BJ (cell line): ENCODE results near the gene PLA2G2A. TPM values are rescaled to one million over a fixed set of nuclear protein-coding genes. Genes with fewer than 3 reads are reported as not detected.

Experiments
- CTCF ChIA-PET: fragments of 350-600 bp; formaldehyde crosslinking; extraction: SDS; loops from one replicate; lab custom pipeline; 2021; ENCODE audit warnings: antibody characterized with exemption, inconsistent platforms; lab: Yijun Ruan, JAX
- POLR2A ChIA-PET: fragments of 300-600 bp; sonication (Branson Sonifier 250); formaldehyde crosslinking; extraction: SDS; loops from one replicate; lab custom pipeline; 2021; ENCODE audit warnings: antibody characterized with exemption; lab: Charles Lee
- DNase-seq: peaks from one replicate; pipeline ENCODE4 v3.0.0-alpha.2; 2011; ENCODE audit warnings: low read depth
- H3K27me3 ChIP-seq: 2 replicates; pipeline ENCODE4 v1.6.0; 2011; ENCODE audit warnings: low read length; ENCODE audit not compliant: control insufficient read depth, insufficient read depth
- H3K36me3 ChIP-seq: 2 replicates; pipeline ENCODE4 v1.5.1; 2011; ENCODE audit warnings: low read length; ENCODE audit not compliant: control insufficient read depth, insufficient read depth
- H3K4me3 ChIP-seq: 2 replicates; pipeline ENCODE4 v1.5.1; 2011; ENCODE audit warnings: low read depth, mild to moderate bottlenecking, control low read depth, low read length
- polyA plus RNA-seq: library from polyadenylated mRNA; depleted of rRNA; stranded (reverse); fragments of >200 nt; gene quantifications from 2 replicates; pipeline ENCODE4 v1.2.3, GENCODE V29; 2011
- TF ChIP-seq, protein P1 (sequence below): IDR thresholded peaks from 2 replicates; pipeline ENCODE4 v1.5.1; 2011; ENCODE audit warnings: low read depth, mild to moderate bottlenecking, control low read depth, inconsistent platforms, low read length, moderate library complexity; ENCODE audit not compliant: insufficient read depth

The PLA2G2A gene
- polyA plus RNA-seq, 1 experiment: not detected

DNA sequence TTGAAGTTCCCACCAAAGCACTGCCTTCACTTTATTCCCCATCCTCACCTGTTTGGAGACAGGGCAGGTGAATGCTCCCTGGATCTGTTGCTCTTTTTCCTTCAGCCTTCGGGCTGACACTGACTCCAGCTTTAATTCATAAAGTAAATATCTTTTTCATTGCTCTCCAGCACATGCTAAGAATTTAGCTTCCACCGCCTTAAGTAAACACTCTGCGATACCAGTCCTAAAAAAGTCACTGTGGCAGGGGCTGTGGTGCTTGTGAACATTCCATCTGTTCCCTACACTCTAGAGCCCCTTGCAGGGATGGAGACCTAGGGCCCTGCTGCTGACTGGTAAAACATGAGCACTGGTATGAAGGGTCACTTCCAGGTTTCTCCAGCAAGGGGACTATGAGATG is 896 bp upstream of the PLA2G2A start:
- H3K27me3 ChIP-seq: no peaks in the 10 kb centered on the region; the same call in 1 of the 2 replicates
- no peak for DNase-seq
- CTCF ChIA-PET: interaction anchor here (0.6 to 1.1 kb wide), 3 partner anchors 167 to 215 kb away, joined by 3 read pairs; no protein-coding TSS in a partner anchor
- H3K36me3 ChIP-seq: no peaks in the 10 kb centered on the region
- TF ChIP-seq, protein P1, sequence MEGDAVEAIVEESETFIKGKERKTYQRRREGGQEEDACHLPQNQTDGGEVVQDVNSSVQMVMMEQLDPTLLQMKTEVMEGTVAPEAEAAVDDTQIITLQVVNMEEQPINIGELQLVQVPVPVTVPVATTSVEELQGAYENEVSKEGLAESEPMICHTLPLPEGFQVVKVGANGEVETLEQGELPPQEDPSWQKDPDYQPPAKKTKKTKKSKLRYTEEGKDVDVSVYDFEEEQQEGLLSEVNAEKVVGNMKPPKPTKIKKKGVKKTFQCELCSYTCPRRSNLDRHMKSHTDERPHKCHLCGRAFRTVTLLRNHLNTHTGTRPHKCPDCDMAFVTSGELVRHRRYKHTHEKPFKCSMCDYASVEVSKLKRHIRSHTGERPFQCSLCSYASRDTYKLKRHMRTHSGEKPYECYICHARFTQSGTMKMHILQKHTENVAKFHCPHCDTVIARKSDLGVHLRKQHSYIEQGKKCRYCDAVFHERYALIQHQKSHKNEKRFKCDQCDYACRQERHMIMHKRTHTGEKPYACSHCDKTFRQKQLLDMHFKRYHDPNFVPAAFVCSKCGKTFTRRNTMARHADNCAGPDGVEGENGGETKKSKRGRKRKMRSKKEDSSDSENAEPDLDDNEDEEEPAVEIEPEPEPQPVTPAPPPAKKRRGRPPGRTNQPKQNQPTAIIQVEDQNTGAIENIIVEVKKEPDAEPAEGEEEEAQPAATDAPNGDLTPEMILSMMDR: no peak
- POLR2A ChIA-PET: no interaction called here
- H3K4me3 ChIP-seq: no peak overlapping the region

DNA sequence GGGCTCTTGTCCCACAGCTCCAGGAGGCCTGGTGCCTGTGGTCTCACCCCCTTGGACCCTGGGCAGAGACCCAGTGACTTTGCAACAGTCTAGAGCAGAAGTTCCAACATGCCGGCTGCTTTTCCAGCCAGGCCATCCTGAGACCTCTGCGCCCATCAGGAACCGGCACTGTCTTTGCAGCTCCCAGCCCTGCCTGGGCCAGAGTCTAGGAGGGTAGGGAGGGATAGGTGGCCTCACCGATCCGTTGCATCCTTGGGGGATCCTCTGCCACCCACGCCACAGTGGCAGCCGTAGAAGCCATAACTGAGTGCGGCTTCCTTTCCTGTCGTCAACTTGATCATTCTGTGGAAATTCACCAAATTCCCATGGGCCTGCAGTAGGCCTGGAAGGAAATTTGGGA is 1.3 kb downstream of the PLA2G2A start:
- ChIA-PET CTCF (interaction anchor here (0.7 to 6.8 kb wide), 3 partner anchors 88 to 216 kb away, joined by 4 to 77 read pairs (median 62); no protein-coding TSS in a partner anchor), POLR2A (no interaction called here)
- no peak for DNase-seq
- TF ChIP-seq, protein P1: no peak
- no peak overlapping the region for H3K4me3 ChIP-seq
- no peaks in the 10 kb centered on the region; the same call in 1 of the 2 replicates for H3K27me3 ChIP-seq
- H3K36me3 ChIP-seq: no peaks in the 10 kb centered on the region

DNA sequence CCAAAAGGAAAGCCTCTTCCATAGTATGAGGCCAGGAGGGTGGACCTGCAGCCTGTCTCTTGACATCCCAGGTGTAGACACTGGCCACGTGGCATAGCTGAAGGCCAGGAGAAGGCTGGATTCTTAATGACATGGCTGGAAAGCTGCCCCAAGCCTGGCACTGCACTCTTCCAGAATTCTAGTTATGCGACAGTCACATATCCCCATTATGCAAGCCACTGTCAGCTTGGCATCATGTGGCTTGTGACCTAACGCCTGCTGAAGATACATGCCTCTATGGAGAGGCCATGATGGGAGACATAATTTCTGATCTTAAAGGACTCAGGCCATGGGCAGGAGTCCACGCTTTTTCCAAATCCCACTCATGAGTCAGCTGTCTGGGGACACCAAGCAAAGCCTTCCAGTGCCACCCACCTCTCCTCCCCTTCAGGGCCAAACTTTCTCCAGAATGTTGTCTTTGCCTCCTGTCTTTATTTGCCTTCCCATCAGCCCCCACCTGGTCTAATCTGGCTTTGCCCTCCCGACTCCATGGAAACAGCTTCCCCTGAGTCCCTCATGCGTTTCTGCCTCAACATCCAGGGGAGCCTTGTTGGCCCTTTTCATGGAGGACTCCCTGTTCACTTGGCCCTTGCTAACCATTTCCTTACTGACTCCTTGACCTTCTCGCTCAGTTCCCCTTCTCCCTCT is 3.0 kb downstream of the PLA2G2A start:
- ChIA-PET POLR2A (interaction anchor here (0.6 kb wide), 1 partner anchor 98 kb away, joined by 9 read pairs; no protein-coding TSS in a partner anchor), CTCF (interaction anchor here (0.6 to 6.8 kb wide), 4 partner anchors 14 to 218 kb away, joined by 3 to 77 read pairs (median 32); no protein-coding TSS in a partner anchor)
- TF ChIP-seq, protein P1: no peak
- Histone ChIP-seq H3K4me3 (no peak overlapping the region), H3K27me3 (no peaks in the 10 kb centered on the region; the same call in 1 of the 2 replicates), H3K36me3 (no peaks in the 10 kb centered on the region)
- no peak for DNase-seq

DNA sequence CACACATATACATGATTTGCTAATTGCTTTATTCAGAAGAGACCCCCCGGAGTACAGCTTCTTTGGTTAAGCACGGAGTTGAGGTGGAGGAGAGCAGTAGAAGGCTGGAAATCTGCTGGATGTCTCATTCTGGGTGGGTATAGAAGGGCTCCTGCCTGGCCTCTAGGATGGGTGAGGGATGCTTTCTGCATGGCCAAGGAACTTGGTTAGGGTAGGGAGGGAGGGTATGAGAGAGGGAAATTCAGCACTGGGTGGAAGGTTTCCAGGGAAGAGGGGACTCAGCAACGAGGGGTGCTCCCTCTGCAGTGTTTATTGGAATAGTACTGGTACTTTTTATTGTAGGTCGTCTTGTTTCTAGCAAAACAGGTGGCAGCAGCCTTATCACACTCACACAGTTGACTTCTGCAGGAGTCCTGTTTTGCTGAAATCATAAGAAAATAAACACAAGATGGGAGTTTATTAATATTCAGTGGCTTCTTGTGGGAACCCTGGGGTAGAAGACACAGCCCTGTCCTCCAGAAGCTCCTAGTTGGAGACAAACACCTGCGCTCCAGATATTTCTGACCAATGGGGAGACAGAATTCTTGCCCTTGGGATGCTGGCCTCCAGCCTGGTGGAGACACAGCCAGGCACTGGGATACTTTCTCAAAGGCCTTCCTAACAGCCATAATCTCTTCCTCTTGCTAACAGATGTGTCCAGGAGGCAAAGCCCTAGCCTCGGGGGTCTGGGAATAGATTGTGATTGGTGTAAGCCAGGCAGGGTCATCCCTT is 3.8 kb downstream of the PLA2G2A start:
- ChIA-PET POLR2A (no interaction called here), CTCF (interaction anchor here (0.7 to 6.8 kb wide), 24 partner anchors 10 to 517 kb away, joined by 3 to 77 read pairs (median 3); no protein-coding TSS in a partner anchor)
- no peak for DNase-seq
- H3K36me3 ChIP-seq: no peaks in the 10 kb centered on the region
- no peaks in the 10 kb centered on the region; the same call in 1 of the 2 replicates for H3K27me3 ChIP-seq
- TF ChIP-seq, protein P1: no peak
- no peak overlapping the region for H3K4me3 ChIP-seq

DNA sequence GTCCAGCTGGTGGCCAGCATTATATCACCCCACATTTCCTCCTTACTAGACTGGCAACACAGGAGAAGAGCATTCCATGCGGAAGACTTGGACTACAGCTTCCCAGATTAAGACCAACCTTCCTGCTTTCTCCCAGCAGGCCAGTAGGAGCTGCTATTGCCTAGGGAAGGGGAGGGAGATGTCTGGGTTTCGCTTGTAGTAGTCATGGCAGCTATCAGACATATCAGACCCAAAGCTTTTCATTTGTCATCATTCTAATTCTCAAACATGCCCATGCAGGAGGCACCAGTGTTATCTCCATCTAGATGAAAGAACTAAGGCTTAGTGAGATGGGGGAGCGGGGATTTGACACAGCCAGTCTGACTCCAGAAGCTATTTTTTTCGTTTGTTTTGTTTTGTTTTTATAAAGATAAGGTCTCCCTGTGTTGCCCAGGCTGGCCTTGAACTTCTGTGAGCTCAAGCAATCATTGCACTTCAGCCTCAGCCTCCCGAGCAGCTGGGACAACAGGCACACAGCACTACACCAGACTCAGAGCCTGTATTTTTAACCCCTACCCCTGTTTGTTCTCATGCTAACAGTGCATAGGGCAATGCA is 4.5 kb downstream of the PLA2G2A start:
- ChIA-PET CTCF (interaction anchor here (0.6 to 6.8 kb wide), 27 partner anchors 9 to 517 kb away, joined by 3 to 77 read pairs (median 3); no protein-coding TSS in a partner anchor), POLR2A (no interaction called here)
- peak; percentile 8 for DNase-seq
- no peaks in the 10 kb centered on the region; the same call in 1 of the 2 replicates for H3K27me3 ChIP-seq
- H3K36me3 ChIP-seq: no peaks in the 10 kb centered on the region
- TF ChIP-seq, protein P1: peak; percentile 90
- H3K4me3 ChIP-seq: no peak overlapping the region
